Brain pericyte (primary cell): ENCODE data around the gene BCL11A.

Experiments used
- DNase-seq: peaks from one replicate; pipeline ENCODE4 v3.0.0-alpha.2; 2012; ENCODE audit warnings: low read depth, low spot score

Gene BCL11A

DNA sequence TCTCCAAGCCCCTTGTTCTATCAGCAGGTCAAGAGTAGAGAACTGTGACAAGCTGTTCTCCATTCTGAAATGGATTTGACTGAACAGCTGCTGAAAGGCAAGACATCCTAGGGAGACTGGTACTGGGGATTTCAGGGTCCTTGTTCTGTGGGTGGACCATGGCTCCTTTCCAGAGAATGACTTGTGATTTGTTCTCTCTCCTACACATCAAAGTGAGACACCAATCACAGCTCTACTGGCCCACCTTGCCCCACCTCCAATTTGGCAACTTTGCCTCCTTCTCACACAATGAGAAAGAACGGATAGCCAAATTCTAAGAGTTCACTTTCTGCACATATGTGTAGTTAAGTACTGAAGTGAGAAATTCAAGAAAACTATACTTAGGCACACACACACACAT is 67.4 kb downstream of the BCL11A start:
- no peak for DNase-seq

DNA sequence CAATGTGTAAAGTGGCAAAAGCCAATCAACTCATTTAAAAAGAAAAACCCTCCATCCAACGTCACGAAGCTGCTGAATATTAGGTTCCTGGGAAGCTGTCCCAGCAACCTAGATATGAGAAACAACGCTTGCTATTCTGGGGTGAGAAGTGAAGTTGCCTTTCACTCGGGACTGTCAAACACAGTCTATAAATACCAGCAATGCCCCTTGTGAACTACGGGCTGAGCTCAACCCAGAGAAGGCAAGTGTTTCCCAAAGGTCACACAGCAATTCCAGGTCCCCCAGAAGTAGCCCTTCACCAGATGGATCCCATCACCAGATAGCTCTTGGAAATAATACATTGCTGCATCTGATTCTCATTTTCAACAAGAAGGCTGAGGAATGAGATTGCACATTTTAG is 67.9 kb downstream of the BCL11A start:
- no peak for DNase-seq

- DNase-seq = no peak
Observed at GRCh38 chr2:60485055-60485454, 68.4 kb downstream of the BCL11A start.

GRCh38 chr2:60484133-60484645 is 69.3 kb downstream of the BCL11A start:
- no peak for DNase-seq

DNA sequence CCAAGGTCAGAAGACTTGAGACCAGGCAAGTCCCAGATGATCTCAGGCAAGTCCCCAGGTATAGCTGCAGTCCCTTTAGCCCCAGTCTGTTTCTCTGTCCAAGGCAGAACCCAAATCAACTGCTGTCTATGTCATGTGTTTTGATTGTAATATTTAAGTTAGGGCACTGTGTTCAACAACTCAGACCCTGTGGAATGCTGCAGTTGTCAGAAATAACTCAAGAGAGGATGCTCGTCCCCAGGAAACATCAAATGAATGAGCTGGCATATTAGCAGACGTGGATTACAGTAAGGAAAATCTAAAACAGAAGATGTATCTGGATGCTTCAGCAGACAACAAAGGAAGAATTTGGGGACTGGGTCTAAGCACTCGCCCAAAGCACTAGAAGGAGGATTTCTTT is 70.1 kb downstream of the BCL11A start:
- DNase-seq = no peak

- DNase-seq = no peak
Observed at GRCh38 chr2:60482222-60482621, 71.2 kb downstream of the BCL11A start.

- no peak for DNase-seq
Observed at GRCh38 chr2:60481257-60481656, 72.2 kb downstream of the BCL11A start.

GRCh38 chr2:60480089-60480773 is 73.2 kb downstream of the BCL11A start:
- DNase-seq = no peak

DNA sequence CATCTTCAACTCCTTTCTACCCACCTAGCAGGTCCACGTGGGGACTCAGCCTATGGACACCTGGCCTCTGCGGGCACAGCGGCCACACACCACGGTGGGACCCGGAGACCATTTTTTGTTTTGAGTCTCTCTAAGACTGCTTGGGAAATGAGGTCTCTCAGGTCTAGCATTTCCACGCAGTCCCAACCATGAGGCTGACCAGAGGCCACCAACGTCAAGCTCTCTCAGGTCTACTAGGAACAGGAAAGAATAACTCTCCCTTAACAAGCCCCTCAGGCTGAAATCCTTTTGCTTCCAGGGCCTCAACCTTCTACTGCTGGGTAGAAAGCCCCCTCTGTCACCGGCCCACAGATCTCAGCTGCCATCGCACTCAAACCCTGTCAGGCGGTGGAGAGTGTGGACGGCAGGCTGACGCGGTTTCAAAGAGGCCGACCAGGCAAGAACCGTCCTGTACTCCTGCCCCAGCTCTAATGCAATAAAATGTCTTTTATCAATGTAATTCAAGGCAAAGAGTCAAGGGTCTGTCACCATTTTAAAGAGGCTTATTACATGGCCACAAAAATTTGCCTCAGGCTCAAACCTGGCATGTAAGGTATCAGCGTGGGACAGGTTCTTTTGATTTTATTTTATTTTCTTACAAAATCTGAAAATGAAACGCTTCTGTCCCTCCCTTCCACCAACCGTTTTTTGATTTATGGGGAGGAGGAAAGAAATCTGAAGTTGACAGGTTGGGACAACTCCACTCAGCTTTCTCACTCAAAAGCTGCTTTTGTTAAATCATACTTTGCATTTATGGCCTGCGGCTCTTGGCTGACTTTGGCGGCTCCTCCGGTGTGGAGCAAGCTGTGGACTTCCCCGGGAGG is 74.0 kb downstream of the BCL11A start:
- no peak for DNase-seq

- no peak for DNase-seq
Observed at GRCh38 chr2:60478660-60479059, 74.8 kb downstream of the BCL11A start.

DNA sequence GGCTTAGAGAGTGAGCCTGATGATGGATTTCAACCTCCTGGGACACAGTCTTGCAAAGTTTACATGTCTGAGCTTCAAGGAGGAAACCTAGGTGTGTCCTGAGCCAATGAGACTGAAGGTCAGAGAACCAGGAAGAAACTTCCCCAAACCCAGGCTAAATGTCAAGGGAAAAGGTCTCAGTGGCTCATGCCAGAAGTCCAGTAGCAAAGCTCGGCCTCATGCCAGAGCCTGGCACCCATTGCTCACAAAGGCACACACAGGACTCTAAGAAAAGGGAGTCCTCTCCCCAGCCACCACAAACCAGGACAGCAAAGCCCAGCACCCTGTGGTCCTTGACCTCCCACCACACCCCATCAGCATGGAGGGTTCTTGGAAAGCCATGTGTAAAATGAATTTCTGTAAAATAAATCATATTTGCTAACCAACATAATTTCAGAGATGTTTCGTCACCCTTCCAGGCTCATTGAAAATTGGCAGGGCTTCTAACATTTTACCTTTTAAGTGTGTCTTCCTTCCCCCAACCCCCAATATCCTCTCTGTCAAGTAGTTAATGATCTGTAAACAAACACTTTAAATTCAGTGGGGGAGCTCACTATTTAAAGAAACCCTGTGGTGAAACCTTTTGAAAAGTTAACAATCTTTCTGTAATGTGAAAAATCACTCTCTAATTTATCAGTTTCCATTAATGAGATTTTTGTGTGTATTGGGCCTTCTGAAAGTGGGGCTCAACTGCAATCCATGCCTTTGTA is 77.1 kb downstream of the BCL11A start:
- DNase-seq = no peak

DNA sequence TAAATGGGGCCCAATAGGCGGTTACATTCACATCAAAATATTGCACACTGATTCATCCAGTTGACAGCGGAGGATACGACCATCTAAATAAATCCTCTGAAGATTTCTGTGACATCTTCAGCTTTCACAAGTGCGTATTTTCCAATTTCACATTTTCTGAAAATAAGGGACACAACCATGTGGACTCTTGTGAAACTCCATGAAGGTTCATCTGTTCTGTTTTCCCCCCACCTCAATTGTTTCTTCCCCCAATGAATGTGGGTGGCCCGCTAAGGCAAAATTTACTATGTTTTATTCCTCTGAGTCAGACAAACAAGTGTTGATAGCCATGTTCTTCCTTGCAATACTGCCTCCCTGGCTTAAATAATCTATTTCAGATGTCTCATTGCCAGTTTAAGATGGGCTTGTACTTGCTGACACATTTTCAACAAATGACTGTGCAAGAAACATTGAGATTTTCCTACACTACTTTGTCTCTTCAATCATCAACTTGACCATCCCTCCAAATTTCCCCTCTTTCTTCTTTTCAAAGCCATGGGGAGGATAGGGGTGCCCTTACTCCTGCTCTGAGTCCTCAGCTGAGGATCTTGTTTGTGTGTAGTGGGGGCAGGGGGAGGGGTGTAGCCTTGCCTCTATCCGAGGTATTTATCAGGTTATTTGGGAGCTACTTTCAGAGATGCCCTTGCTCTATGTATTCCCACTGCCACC is 78.2 kb downstream of the BCL11A start:
- no peak for DNase-seq

- no peak for DNase-seq
Observed at GRCh38 chr2:60474301-60474700, 79.2 kb downstream of the BCL11A start.

- no peak for DNase-seq
Observed at GRCh38 chr2:60473546-60473945, 79.9 kb downstream of the BCL11A start.

- DNase-seq = no peak
Observed at GRCh38 chr2:60472663-60473289, 80.7 kb downstream of the BCL11A start.

GRCh38 chr2:60472041-60472440 is 81.4 kb downstream of the BCL11A start:
- no peak for DNase-seq

- DNase-seq = no peak
Observed at GRCh38 chr2:60470340-60470739, 83.1 kb downstream of the BCL11A start.

- no peak for DNase-seq
Observed at GRCh38 chr2:60469536-60470317, 83.7 kb downstream of the BCL11A start.

GRCh38 chr2:60468382-60469085 is 84.9 kb downstream of the BCL11A start:
- DNase-seq = no peak
